B cell (primary cell): ENCODE results near the gene TRIP13. TPM values are rescaled to one million over a fixed set of nuclear protein-coding genes. Genes with fewer than 3 reads are reported as not detected.

Source experiments
- ATAC-seq: fragments of 200-7000 bp; cut with Tn5 transposase; one replicate; pipeline ENCODE4 v1.10.0; 2021; ENCODE audit warnings: low read depth, mild to moderate bottlenecking, moderate number of reproducible peaks, moderate library complexity
- CTCF ChIA-PET: fragments of 350-600 bp; sonication (Branson Sonifier 250); formaldehyde crosslinking; loops from one replicate; lab custom pipeline; 2021; ENCODE audit warnings: antibody characterized with exemption, inconsistent platforms; lab: Charles Lee
- POLR2A ChIA-PET: fragments of 350-600 bp; sonication (Branson Sonifier 250); formaldehyde crosslinking; loops from one replicate; lab custom pipeline; 2021; ENCODE audit warnings: antibody characterized with exemption; lab: Charles Lee
- DNase-seq: peaks from one replicate; pipeline ENCODE4 v3.0.0; 2013
- H2AFZ ChIP-seq: 2 replicates; pipeline ENCODE4 v1.6.1; 2012; ENCODE audit warnings: mild to moderate bottlenecking, low read depth, low read length; ENCODE audit not compliant: insufficient read depth, poor library complexity, severe bottlenecking
- H3K27ac ChIP-seq, 2 donors: 1 replicate in 1 of 2; 2 replicates in 1 of 2; pipeline ENCODE4 v1.5.1; 2012 to 2013; ENCODE audit warnings: low read length in 2 of 2, mild to moderate bottlenecking in 2 of 2, moderate library complexity in 1 of 2
- H3K27me3 ChIP-seq, 4 experiments: fragments of 200-600 bp in 1 of 4; sonication (generic) in 1 of 4; replicated peaks in 1 of 4; 1 replicate in 2 of 4; 2 replicates in 2 of 4; pipeline versions ENCODE4 v1.6.1 to v1.7.0; 2013 to 2016; ENCODE audit warnings: low read length in 3 of 4, mild to moderate bottlenecking in 2 of 4, mixed read lengths in 1 of 4, moderate library complexity in 1 of 4; ENCODE audit not compliant: insufficient read depth in 4 of 4, control insufficient read depth in 3 of 4; ENCODE audit errors: control extremely low read depth in 1 of 4
- H3K36me3 ChIP-seq, 2 experiments: replicated peaks in 1 of 2; 1 replicate in 1 of 2; 2 replicates in 1 of 2; pipeline versions ENCODE4 v1.6.1 to v1.7.1; 2013; ENCODE audit warnings: low read length in 1 of 2; ENCODE audit not compliant: insufficient read depth in 2 of 2, control insufficient read depth in 1 of 2; ENCODE audit errors: control extremely low read depth in 1 of 2, extremely low read depth in 1 of 2
- H3K4me1 ChIP-seq, 2 donors: fragments of 200-600 bp in 1 of 2; sonication (generic) in 1 of 2; 1 replicate in 1 of 2; 2 replicates in 1 of 2; pipeline versions ENCODE4 v1.5.1 to v1.6.1; 2013 to 2017; ENCODE audit warnings: low read length in 2 of 2; ENCODE audit not compliant: control insufficient read depth in 2 of 2, insufficient read depth in 2 of 2
- H3K4me2 ChIP-seq: replicated peaks from 2 replicates; pipeline ENCODE3; 2012; ENCODE audit warnings: mild to moderate bottlenecking, low read depth, low read length; ENCODE audit not compliant: poor library complexity, severe bottlenecking
- H3K4me3 ChIP-seq, 5 experiments: fragments of 200-600 bp in 1 of 5; sonication (generic) in 1 of 5; 1 replicate in 3 of 5; 2 replicates in 2 of 5; pipeline versions ENCODE4 v1.5.1 to v1.7.0; 2011 to 2016; ENCODE audit warnings: low read length in 4 of 5, mild to moderate bottlenecking in 4 of 5, low read depth in 2 of 5, control low read depth in 1 of 5, moderate library complexity in 1 of 5; ENCODE audit not compliant: insufficient read depth in 1 of 5; ENCODE audit errors: control extremely low read depth in 1 of 5, extremely low read depth in 1 of 5
- H3K79me2 ChIP-seq: fragments of 200-600 bp; sonication (generic); one replicate; pipeline ENCODE4 v1.6.0; 2016; ENCODE audit warnings: low read length; ENCODE audit not compliant: control insufficient read depth, insufficient read depth
- H3K9ac ChIP-seq: fragments of 200-600 bp; sonication (generic); 2 replicates; pipeline ENCODE4 v1.6.1; 2017; ENCODE audit warnings: mild to moderate bottlenecking, low read length, moderate library complexity
- H3K9me3 ChIP-seq, 3 donors: one replicate each; pipeline versions ENCODE4 v1.6.1 to v1.7.1; 2013; ENCODE audit warnings: low read length in 2 of 3; ENCODE audit not compliant: control insufficient read depth in 2 of 3, insufficient read depth in 1 of 3; ENCODE audit errors: control extremely low read depth in 1 of 3
- H4K20me1 ChIP-seq: 2 replicates; pipeline ENCODE4 v1.6.0; 2012; ENCODE audit warnings: mild to moderate bottlenecking, low read length; ENCODE audit not compliant: insufficient read depth, control insufficient read depth, poor library complexity, severe bottlenecking
- H3K27ac Mint-ChIP-seq: one replicate; pipeline ENCODE4 v1.8.0; 2021; ENCODE audit warnings: mixed read lengths
- H3K27me3 Mint-ChIP-seq: one replicate; pipeline ENCODE4 v1.8.0; 2021; ENCODE audit warnings: mixed read lengths
- H3K4me1 Mint-ChIP-seq: one replicate; pipeline ENCODE4 v1.8.0; 2021; ENCODE audit warnings: mixed read lengths
- H3K4me3 Mint-ChIP-seq: one replicate; pipeline ENCODE4 v1.8.0; 2021; ENCODE audit warnings: mixed read lengths
- H3K9me3 Mint-ChIP-seq: one replicate; pipeline ENCODE4 v1.8.0; 2022; ENCODE audit warnings: mixed read lengths; ENCODE audit not compliant: insufficient read depth
- EZH2 ChIP-seq: IDR thresholded peaks from 2 replicates; pipeline ENCODE4 v1.6.1; 2012; ENCODE audit warnings: borderline replicate concordance, low read depth, mild to moderate bottlenecking, moderate library complexity, low read length; ENCODE audit not compliant: insufficient read depth, poor library complexity, severe bottlenecking
- WGBS: methylation state at CpG from one replicate; pipeline ENCODE4 v1.1.5; 2013; ENCODE audit warnings: missing lambda C conversion rate; ENCODE audit not compliant: insufficient coverage; 5-methylcytosine and 5-hydroxymethylcytosine counted together
- intact Hi-C: fragments of 100-400 bp; cut with micrococcal nuclease; formaldehyde crosslinking; loops from one replicate; pipeline ENCODE4 v1.10.0; 2022
- polyA plus RNA-seq: library from polyadenylated mRNA; depleted of rRNA; stranded (reverse); fragments of >200 nt; gene quantifications from 2 replicates; pipeline ENCODE4 v1.2.3, GENCODE V29; 2012
- total RNA-seq, 2 donors: library from RNA; stranded (reverse); fragments of 120-200 nt in 1 of 2; gene quantifications; 1 replicate in 1 of 2; 2 replicates in 1 of 2; pipeline versions ENCODE4 v1.2.3 to v1.2.4, GENCODE V29; 2013 to 2022
- TF ChIP-seq, protein P1 (sequence below): fragments of 200-600 bp; IDR thresholded peaks from one replicate; pipeline ENCODE4 v1.8.0; 2022; ENCODE audit warnings: antibody characterized with exemption, mild to moderate bottlenecking

Gene TRIP13
- total and polyA plus RNA-seq, 2 donors (not counting 1 experiment from before 2014, with no cell fraction given): 0.63 to 1.1 TPM

- ATAC-seq: no peak
Observed at GRCh38 chr5:909086-909485, 16.4 kb downstream of the TRIP13 start.

DNA sequence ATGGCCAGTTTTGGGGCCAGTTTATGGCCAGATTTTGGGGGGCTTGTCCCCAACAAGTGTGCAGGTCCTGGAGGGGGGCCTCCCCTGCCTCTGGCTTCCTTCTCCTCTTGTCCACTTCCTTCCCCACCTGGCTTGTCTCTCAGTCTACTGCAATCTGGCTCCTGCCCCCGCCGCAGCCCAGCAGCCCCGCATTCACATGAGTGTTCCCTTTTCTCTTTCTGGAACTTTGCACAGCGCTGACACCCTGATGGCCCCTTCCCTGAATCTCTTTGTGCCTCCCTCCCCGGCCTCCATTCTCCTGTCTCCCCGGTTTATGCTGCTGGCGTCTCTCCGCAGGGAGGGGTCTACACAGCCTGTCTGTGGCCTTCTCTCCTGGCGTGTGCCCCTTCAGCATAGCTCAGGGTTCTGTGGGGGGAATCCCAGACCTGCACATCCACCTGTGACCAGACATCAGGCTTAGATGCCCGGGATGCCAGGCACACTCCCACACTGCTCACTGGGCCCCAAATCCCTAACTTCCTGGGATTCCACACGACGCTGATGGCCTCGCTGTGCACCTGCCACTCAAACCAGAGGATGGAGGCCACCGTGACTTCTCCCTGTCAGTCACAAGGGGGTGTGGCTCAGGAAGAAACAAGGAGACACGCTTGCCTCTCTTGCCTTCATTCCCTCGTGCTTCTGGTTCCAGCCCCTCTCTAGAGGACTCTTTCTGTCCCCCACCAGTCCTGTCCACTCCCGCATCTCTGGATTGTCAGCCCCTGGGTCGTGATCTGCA lies 17.5 kb downstream of the TRIP13 start:
- H3K4me1 ChIP-seq: no peaks in the 10 kb centered on the region

More at GRCh38 chr5:909086-909485, 16.4 kb downstream of the TRIP13 start:
- TF ChIP-seq EZH2: no peak
- TF ChIP-seq, protein P1, sequence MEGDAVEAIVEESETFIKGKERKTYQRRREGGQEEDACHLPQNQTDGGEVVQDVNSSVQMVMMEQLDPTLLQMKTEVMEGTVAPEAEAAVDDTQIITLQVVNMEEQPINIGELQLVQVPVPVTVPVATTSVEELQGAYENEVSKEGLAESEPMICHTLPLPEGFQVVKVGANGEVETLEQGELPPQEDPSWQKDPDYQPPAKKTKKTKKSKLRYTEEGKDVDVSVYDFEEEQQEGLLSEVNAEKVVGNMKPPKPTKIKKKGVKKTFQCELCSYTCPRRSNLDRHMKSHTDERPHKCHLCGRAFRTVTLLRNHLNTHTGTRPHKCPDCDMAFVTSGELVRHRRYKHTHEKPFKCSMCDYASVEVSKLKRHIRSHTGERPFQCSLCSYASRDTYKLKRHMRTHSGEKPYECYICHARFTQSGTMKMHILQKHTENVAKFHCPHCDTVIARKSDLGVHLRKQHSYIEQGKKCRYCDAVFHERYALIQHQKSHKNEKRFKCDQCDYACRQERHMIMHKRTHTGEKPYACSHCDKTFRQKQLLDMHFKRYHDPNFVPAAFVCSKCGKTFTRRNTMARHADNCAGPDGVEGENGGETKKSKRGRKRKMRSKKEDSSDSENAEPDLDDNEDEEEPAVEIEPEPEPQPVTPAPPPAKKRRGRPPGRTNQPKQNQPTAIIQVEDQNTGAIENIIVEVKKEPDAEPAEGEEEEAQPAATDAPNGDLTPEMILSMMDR: no peak
- WGBS: 93% methylated on average over 6 of the region's 8 CpGs
- H3K4me1 Mint-ChIP-seq: no peaks in the 10 kb centered on the region
- no peaks in the 10 kb centered on the region for H3K79me2 ChIP-seq
- intact Hi-C loops: no loop called here
- H3K9me3 Mint-ChIP-seq: no peaks in the 10 kb centered on the region
- H3K36me3 ChIP-seq: no peaks in the 10 kb centered on the region
- H3K27me3 Mint-ChIP-seq: no peaks in the 10 kb centered on the region
- no peak for DNase-seq
- no peak overlapping the region for H3K4me3 Mint-ChIP-seq
- ChIA-PET POLR2A (no interaction called here), CTCF (no interaction called here)
- no peaks in the 10 kb centered on the region for H3K9me3 ChIP-seq
- H3K27ac Mint-ChIP-seq: no peak overlapping the region
- no peak overlapping the region for H3K9ac ChIP-seq
- H4K20me1 ChIP-seq: no peaks in the 10 kb centered on the region
- no peaks in the 10 kb centered on the region for H3K4me1 ChIP-seq
- H3K4me2 ChIP-seq: no peak overlapping the region
- H3K27me3 ChIP-seq: no peaks in the 10 kb centered on the region
- H3K27ac ChIP-seq: no peak overlapping the region
- no peak overlapping the region for H2AFZ ChIP-seq
- no peak overlapping the region for H3K4me3 ChIP-seq

More for the DNA sequence above, 17.5 kb downstream of the TRIP13 start:
- no peak overlapping the region for H2AFZ ChIP-seq
- H3K79me2 ChIP-seq: no peaks in the 10 kb centered on the region
- no peak overlapping the region for H3K4me3 ChIP-seq
- Mint-ChIP-seq H3K27ac (no peak overlapping the region), H3K4me1 (no peaks in the 10 kb centered on the region), H3K27me3 (no peaks in the 10 kb centered on the region), H3K9me3 (no peaks in the 10 kb centered on the region), H3K4me3 (no peak overlapping the region)
- intact Hi-C loops: no loop called here
- no peak for DNase-seq
- ATAC-seq: no peak
- H3K4me2 ChIP-seq: no peak overlapping the region
- TF ChIP-seq, protein P1: no peak
- no peak for TF ChIP-seq EZH2
- WGBS: 97% methylated on average over 17 of the region's 18 CpGs
- H3K9ac ChIP-seq: no peak overlapping the region
- no peaks in the 10 kb centered on the region for H3K9me3 ChIP-seq
- H3K27me3 ChIP-seq: no peaks in the 10 kb centered on the region
- H3K27ac ChIP-seq: no peak overlapping the region
- no peaks in the 10 kb centered on the region for H3K36me3 ChIP-seq
- ChIA-PET CTCF (no interaction called here), POLR2A (no interaction called here)
- no peaks in the 10 kb centered on the region for H4K20me1 ChIP-seq
